OCI-LY3 (cell line): ENCODE results near the gene MROH2B.

Experiments
- H2AFZ ChIP-seq: fragments of 200-600, 300-600 bp; shearing (Covaris generic); 2 replicates; pipeline ENCODE4 v1.6.0; 2014; ENCODE audit warnings: antibody characterized with exemption, low read depth, low read length
- H3K27ac ChIP-seq: fragments of 200-600, 300-600 bp; sonication (generic); 2 replicates; pipeline ENCODE4 v1.5.1; 2014; ENCODE audit warnings: mild to moderate bottlenecking, low read length, moderate library complexity, mixed read lengths
- H3K27me3 ChIP-seq: fragments of 200-600, 300-600 bp; sonication (generic); 2 replicates; pipeline ENCODE4 v1.6.1; 2014; ENCODE audit warnings: low read depth, low read length, mixed read lengths
- H3K36me3 ChIP-seq: fragments of 200-600, 300-600 bp; sonication (generic); replicated peaks from 2 replicates; pipeline ENCODE3; 2014; ENCODE audit warnings: low read depth, low read length, mixed read lengths
- H3K4me1 ChIP-seq: fragments of 300-600, 200-600 bp; sonication (generic); 2 replicates; pipeline ENCODE4 v1.6.1; 2014; ENCODE audit warnings: low read length, mixed read lengths
- H3K4me2 ChIP-seq: fragments of 200-600, 300-600 bp; sonication (generic); 2 replicates; pipeline ENCODE4 v1.6.1; 2014; ENCODE audit warnings: low read length, mixed read lengths
- H3K4me3 ChIP-seq: fragments of 300-600, 200-600 bp; sonication (generic); 2 replicates; pipeline ENCODE4 v1.5.1; 2014; ENCODE audit warnings: antibody characterized with exemption, mild to moderate bottlenecking, low read length, moderate library complexity
- H3K79me2 ChIP-seq: fragments of 300-600, 200-600 bp; shearing (Covaris generic); 2 replicates; pipeline ENCODE4 v1.6.1; 2014; ENCODE audit warnings: mild to moderate bottlenecking, low read length, mixed read lengths
- H3K9ac ChIP-seq: fragments of 300-600, 200-600 bp; shearing (Covaris generic); 2 replicates; pipeline ENCODE4 v1.6.0; 2014; ENCODE audit warnings: mild to moderate bottlenecking, low read length, moderate library complexity
- H3K9me3 ChIP-seq: fragments of 200-600, 300-600 bp; shearing (Covaris generic); 2 replicates; pipeline ENCODE4 v1.6.1; 2014; ENCODE audit warnings: low read length, mixed read lengths; ENCODE audit not compliant: insufficient read depth
- H4K20me1 ChIP-seq: fragments of 200-600, 300-600 bp; sonication (generic); 2 replicates; pipeline ENCODE4 v1.6.1; 2016; ENCODE audit warnings: low read length, mixed read lengths; ENCODE audit not compliant: insufficient read depth
- CTCF ChIP-seq: fragments of 200-600, 300-600 bp; sonication (generic); IDR thresholded peaks from 2 replicates; pipeline ENCODE4 v1.5.1; 2014; ENCODE audit warnings: antibody characterized with exemption, low read length, low read depth
- EZH2phosphoT487 ChIP-seq: fragments of 200-600 bp; shearing (Covaris generic); IDR thresholded peaks from 2 replicates; pipeline ENCODE4 v1.6.1; 2018; ENCODE audit warnings: antibody characterized with exemption, mixed run types, low read depth

Gene MROH2B

GRCh38 chr5:41095324-41096101 is 24.4 kb upstream of the MROH2B start:
- no peak for TF ChIP-seq EZH2phosphoT487
- TF ChIP-seq CTCF: no peak
- H3K4me3 ChIP-seq: no peak overlapping the region
- H2AFZ ChIP-seq: no peak overlapping the region
- no peak overlapping the region for H3K27ac ChIP-seq
- no peaks in the 10 kb centered on the region for H3K79me2 ChIP-seq
- no peaks in the 10 kb centered on the region for H3K9me3 ChIP-seq
- no peak overlapping the region for H3K4me2 ChIP-seq
- no peaks in the 10 kb centered on the region for H3K27me3 ChIP-seq
- no peaks in the 10 kb centered on the region for H4K20me1 ChIP-seq
- no peaks in the 10 kb centered on the region for H3K4me1 ChIP-seq
- H3K9ac ChIP-seq: no peak overlapping the region
- no peaks in the 10 kb centered on the region for H3K36me3 ChIP-seq

GRCh38 chr5:41094871-41095270 is 23.7 kb upstream of the MROH2B start:
- H3K27ac ChIP-seq: no peak overlapping the region
- H3K27me3 ChIP-seq: no peaks in the 10 kb centered on the region
- TF ChIP-seq CTCF (no peak), EZH2phosphoT487 (no peak)
- H2AFZ ChIP-seq: no peak overlapping the region
- no peaks in the 10 kb centered on the region for H3K36me3 ChIP-seq
- no peaks in the 10 kb centered on the region for H4K20me1 ChIP-seq
- H3K79me2 ChIP-seq: no peaks in the 10 kb centered on the region
- no peak overlapping the region for H3K4me3 ChIP-seq
- H3K9ac ChIP-seq: no peak overlapping the region
- H3K4me2 ChIP-seq: no peak overlapping the region
- no peaks in the 10 kb centered on the region for H3K9me3 ChIP-seq
- H3K4me1 ChIP-seq: no peaks in the 10 kb centered on the region

GRCh38 chr5:41093803-41094202 is 22.7 kb upstream of the MROH2B start:
- Histone ChIP-seq H3K27me3 (no peaks in the 10 kb centered on the region), H3K4me2 (no peak overlapping the region), H3K4me1 (no peaks in the 10 kb centered on the region), H3K36me3 (no peaks in the 10 kb centered on the region), H3K4me3 (no peak overlapping the region), H3K9me3 (no peaks in the 10 kb centered on the region), H4K20me1 (no peaks in the 10 kb centered on the region), H3K9ac (no peak overlapping the region), H3K27ac (no peak overlapping the region), H3K79me2 (no peaks in the 10 kb centered on the region), H2AFZ (no peak overlapping the region)
- TF ChIP-seq CTCF (no peak), EZH2phosphoT487 (no peak)

GRCh38 chr5:41087461-41087860 is 16.3 kb upstream of the MROH2B start:
- H3K4me2 ChIP-seq: no peak overlapping the region

More at GRCh38 chr5:41087461-41087860, 16.3 kb upstream of the MROH2B start:
- Histone ChIP-seq H3K9me3 (no peaks in the 10 kb centered on the region), H3K9ac (no peak overlapping the region), H2AFZ (no peak overlapping the region), H3K4me3 (no peak overlapping the region), H3K4me1 (no peaks in the 10 kb centered on the region), H3K79me2 (no peaks in the 10 kb centered on the region), H3K27me3 (no peaks in the 10 kb centered on the region), H3K36me3 (no peaks in the 10 kb centered on the region), H3K27ac (no peak overlapping the region), H4K20me1 (no peaks in the 10 kb centered on the region)
- TF ChIP-seq EZH2phosphoT487 (no peak), CTCF (no peak)
